Tibial artery (tissue), 4 donors: ENCODE measurements around the gene GALNT2.

ENCODE experiments used
- DNase-seq, 2 donors: peaks; one replicate each; pipeline ENCODE4 v3.0.0-alpha.2; 2019
- H3K27ac ChIP-seq, 2 donors: fragments of 200-600 bp; sonication (generic) in 1 of 2; 1 replicate in 1 of 2; 2 replicates in 1 of 2; pipeline ENCODE4 v1.5.1; 2018 to 2019; ENCODE audit warnings: mild to moderate bottlenecking in 1 of 2
- H3K27me3 ChIP-seq, 2 donors: fragments of 200-600 bp; sonication (generic) in 1 of 2; one replicate each; pipeline versions ENCODE4 v1.5.1 to v1.6.0; 2016 to 2019
- H3K36me3 ChIP-seq, 3 donors: fragments of 200-600 bp; sonication (generic) in 2 of 3; one replicate each; pipeline ENCODE4 v1.5.1; 2016 to 2019; ENCODE audit warnings: mild to moderate bottlenecking in 2 of 3
- H3K4me1 ChIP-seq, 4 donors: fragments of 200-600 bp; sonication (generic) in 2 of 4; 1 replicate in 3 of 4; 2 replicates in 1 of 4; pipeline ENCODE4 v1.5.1; 2016 to 2019
- H3K4me3 ChIP-seq, 2 donors: fragments of 200-600 bp; sonication (generic) in 1 of 2; 1 replicate in 1 of 2; 2 replicates in 1 of 2; pipeline ENCODE4 v1.5.1; 2018 to 2019; ENCODE audit warnings: mild to moderate bottlenecking in 2 of 2
- H3K9me3 ChIP-seq, 3 donors: fragments of 200-600 bp; sonication (generic) in 1 of 3; one replicate each; pipeline ENCODE4 v1.5.1; 2016 to 2019
- CTCF ChIP-seq, 2 experiments: fragments of 200-600 bp in 1 of 2; fragments of 450-650 bp in 1 of 2; IDR thresholded peaks; one replicate each; pipeline ENCODE4 v1.5.1; 2017 to 2019; ENCODE audit warnings: antibody characterized with exemption in 2 of 2, mild to moderate bottlenecking in 1 of 2, moderate library complexity in 1 of 2
- intact Hi-C: fragments of 100-400 bp; cut with DNase I; formaldehyde crosslinking; loops from one replicate; pipeline ENCODE4 v1.15.0; 2023; ENCODE audit warnings: low total_unique reads

The GALNT2 gene

GRCh38 chr1:230076121-230076520 lies 9.1 kb downstream of the GALNT2 start:
- DNase-seq, result no peak
- H3K27me3 ChIP-seq, result no peaks in the 10 kb centered on the region
- intact Hi-C loops, result loop anchor here (5.0 to 10.0 kb wide), 2 partner anchors 136 to 411 kb away; no protein-coding TSS in a partner anchor
- no peak overlapping the region for H3K4me3 ChIP-seq
- no peaks in the 10 kb centered on the region for H3K36me3 ChIP-seq
- TF ChIP-seq CTCF (IDR thresholded peaks at IDR 0.05), result no peak
- no peaks in the 10 kb centered on the region for H3K9me3 ChIP-seq
- H3K27ac ChIP-seq, result no peak overlapping the region
- peaks cover 0 to 91% (median 42%) of the 10 kb centered on the region in 4 donors for H3K4me1 ChIP-seq

- Histone ChIP-seq H3K4me3 (no peak overlapping the region), H3K9me3 (no peaks in the 10 kb centered on the region), H3K36me3 (no peaks in the 10 kb centered on the region), H3K27me3 (no peaks in the 10 kb centered on the region), H3K4me1 (peaks cover 0 to 88% (median 39%) of the 10 kb centered on the region in 4 donors), H3K27ac (peak overlapping the region; percentile 4 to 15)
- no peak for DNase-seq
- TF ChIP-seq CTCF (IDR thresholded peaks at IDR 0.05), result no peak
- intact Hi-C loops, result loop anchor here (5.0 to 10.0 kb wide), 2 partner anchors 135 to 412 kb away; no protein-coding TSS in a partner anchor
These were observed 10.0 kb downstream of the GALNT2 start for GRCh38 chr1:230077011-230077410.

- Histone ChIP-seq H3K27ac (peak overlapping the region in 1 of 2 donors; percentile 58), H3K4me3 (no peak overlapping the region), H3K27me3 (no peaks in the 10 kb centered on the region), H3K36me3 (no peaks in the 10 kb centered on the region), H3K9me3 (no peaks in the 10 kb centered on the region), H3K4me1 (peaks cover 0 to 82% (median 37%) of the 10 kb centered on the region in 4 donors)
- DNase-seq, result no peak
- no peak for TF ChIP-seq CTCF (IDR thresholded peaks at IDR 0.05)
- intact Hi-C loops, result loop anchor here (5.0 to 10.0 kb wide), 2 partner anchors 135 to 413 kb away; no protein-coding TSS in a partner anchor
These were observed 10.6 kb downstream of the GALNT2 start for GRCh38 chr1:230077436-230078213.

- no peak overlapping the region for H3K4me3 ChIP-seq
- H3K9me3 ChIP-seq, result no peaks in the 10 kb centered on the region
- intact Hi-C loops, result loop anchor here (5.0 to 10.0 kb wide), 2 partner anchors 133 to 415 kb away; no protein-coding TSS in a partner anchor
- no peaks in the 10 kb centered on the region for H3K36me3 ChIP-seq
- peaks cover 8 to 74% (median 29%) of the 10 kb centered on the region in 4 donors for H3K4me1 ChIP-seq
- TF ChIP-seq CTCF (IDR thresholded peaks at IDR 0.05), result no peak
- H3K27me3 ChIP-seq, result no peaks in the 10 kb centered on the region
- DNase-seq, result no peak
- H3K27ac ChIP-seq, result peak overlapping the region in 1 of 2 donors; percentile 58
These were observed 12.4 kb downstream of the GALNT2 start for GRCh38 chr1:230079199-230080024.

GRCh38 chr1:230080822-230081221 lies 13.8 kb downstream of the GALNT2 start:
- Histone ChIP-seq H3K4me1 (peaks cover 11 to 74% (median 35%) of the 10 kb centered on the region in 4 donors), H3K27ac (peak overlapping the region in 1 of 2 donors; percentile 58), H3K27me3 (no peaks in the 10 kb centered on the region), H3K9me3 (no peaks in the 10 kb centered on the region), H3K36me3 (no peaks in the 10 kb centered on the region), H3K4me3 (no peak overlapping the region)
- intact Hi-C loops, result no loop called here
- DNase-seq, result no peak
- no peak for TF ChIP-seq CTCF (IDR thresholded peaks at IDR 0.05)
